HL-60 (cell line): Measurements from ENCODE around the gene RBM45.

ENCODE experiments used
- DNase-seq, 2 experiments: peaks; one replicate each; pipeline ENCODE4 v3.0.0-alpha.2; 2010 to 2020; ENCODE audit warnings: low read depth in 1 of 2, low spot score in 1 of 2
- H3K27ac ChIP-seq: fragments of 250-450 bp; sonication (Bioruptor Pico); replicated peaks from 2 replicates; pipeline ENCODE4 v1.5.1; 2020; ENCODE audit warnings: mild to moderate bottlenecking, moderate library complexity
- H3K27me3 ChIP-seq: fragments of 250-450 bp; sonication (Bioruptor Pico); 2 replicates; pipeline ENCODE4 v1.5.1; 2021; ENCODE audit warnings: mild to moderate bottlenecking, moderate library complexity; ENCODE audit not compliant: insufficient read depth, poor library complexity, severe bottlenecking
- H3K4me3 ChIP-seq: replicated peaks from 2 replicates; pipeline ENCODE4 v1.5.1; 2011; ENCODE audit warnings: mild to moderate bottlenecking, control low read depth, low read length; ENCODE audit not compliant: insufficient read depth
- CTCF ChIP-seq: IDR thresholded peaks from one replicate; pipeline ENCODE4 v1.5.1; 2011; ENCODE audit warnings: low read length, control low read depth, inconsistent platforms; ENCODE audit not compliant: insufficient read depth
- GABPA ChIP-seq: IDR thresholded peaks from 2 replicates; pipeline ENCODE4 v1.6.1; 2012; ENCODE audit warnings: low read depth
- POLR2AphosphoS5 ChIP-seq: IDR thresholded peaks from 2 replicates; pipeline ENCODE4 v1.6.1; 2012; ENCODE audit warnings: low read depth
- REST ChIP-seq: IDR thresholded peaks from 2 replicates; pipeline ENCODE4 v1.6.1; 2012; ENCODE audit warnings: low read depth; ENCODE audit not compliant: insufficient replicate concordance
- SPI1 ChIP-seq: IDR thresholded peaks from 2 replicates; pipeline ENCODE4 v1.6.1; 2012; ENCODE audit warnings: low read depth, mild to moderate bottlenecking, borderline replicate concordance

Gene RBM45

GRCh38 chr2:178155524-178155923 is 43.3 kb downstream of the RBM45 start:
- no peak overlapping the region for H3K27ac ChIP-seq
- TF ChIP-seq REST: no peak
- TF ChIP-seq GABPA: no peak
- TF ChIP-seq POLR2AphosphoS5: no peak
- no peak for TF ChIP-seq CTCF
- TF ChIP-seq SPI1: no peak
- peaks cover 2% of the 10 kb centered on the region for H3K27me3 ChIP-seq
- DNase-seq: no peak
- H3K4me3 ChIP-seq: no peak overlapping the region

DNA sequence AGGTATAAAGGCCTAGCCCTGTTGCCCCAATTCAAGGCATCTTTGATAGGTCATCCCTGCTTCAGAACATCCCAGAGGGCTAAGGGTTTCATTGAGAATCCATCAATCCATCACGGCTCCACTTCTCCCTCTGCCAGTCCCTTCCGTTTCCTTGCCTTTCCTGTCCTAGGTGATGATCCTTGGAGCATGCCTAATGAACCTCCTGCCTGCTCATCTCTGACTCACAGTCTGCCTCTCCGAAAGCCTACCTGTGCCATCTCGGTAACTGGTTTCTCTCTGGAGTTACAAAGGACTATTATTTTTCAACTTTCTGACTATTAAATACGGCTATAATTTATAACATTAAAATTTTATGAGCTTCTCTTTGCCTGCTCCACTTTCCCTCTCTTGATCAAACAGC is 45.3 kb downstream of the RBM45 start:
- TF ChIP-seq CTCF: no peak
- no peak for TF ChIP-seq GABPA
- no peak for TF ChIP-seq POLR2AphosphoS5
- TF ChIP-seq REST: no peak
- TF ChIP-seq SPI1: no peak

GRCh38 chr2:178159966-178160365 is 47.7 kb downstream of the RBM45 start:
- no peak for DNase-seq
- no peak overlapping the region for H3K27ac ChIP-seq
- no peak for TF ChIP-seq POLR2AphosphoS5
- TF ChIP-seq REST: no peak
- TF ChIP-seq CTCF: no peak
- no peak for TF ChIP-seq SPI1
- no peak for TF ChIP-seq GABPA

More for the DNA sequence above, 45.3 kb downstream of the RBM45 start:
- Histone ChIP-seq H3K4me3 (no peak overlapping the region), H3K27me3 (peaks cover 2% of the 10 kb centered on the region), H3K27ac (no peak overlapping the region)
- no peak for DNase-seq

More at GRCh38 chr2:178159966-178160365, 47.7 kb downstream of the RBM45 start:
- peaks cover 4% of the 10 kb centered on the region for H3K27me3 ChIP-seq
- H3K4me3 ChIP-seq: no peak overlapping the region
